GOT3 (cell line): ENCODE measurements around the gene FPR2.
"Not testable (repeated sequence)": the region's sequence is repeated elsewhere in the genome, so short reads cannot be mapped to it uniquely, and the experiment has no call there.

Experiments used
- DNase-seq: peaks from one replicate; lab custom pipeline; 2025; ENCODE audit warnings: mixed read lengths; lab: John Stamatoyannopoulos, UW

Gene FPR2

DNA sequence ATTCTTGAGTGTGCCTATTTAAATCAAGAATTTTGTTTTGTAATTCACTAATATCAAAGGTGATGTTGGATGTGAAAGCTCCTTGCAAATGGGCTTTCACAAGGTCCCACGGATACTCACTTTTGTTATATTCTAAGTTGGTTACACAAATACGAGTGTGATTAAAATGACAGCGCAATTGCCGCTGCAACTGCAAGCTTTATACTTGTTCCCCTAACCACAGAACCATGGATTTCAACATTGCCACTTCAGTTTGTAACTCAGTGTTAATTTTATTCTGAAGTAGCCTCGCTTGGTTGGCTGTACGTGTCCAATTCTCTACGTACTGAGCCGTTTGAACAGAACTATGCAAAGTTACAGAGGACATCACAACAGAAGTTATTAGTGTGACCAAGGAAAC is 44.4 kb downstream of the FPR2 start:
- DNase-seq: not testable (repeated sequence)

DNA sequence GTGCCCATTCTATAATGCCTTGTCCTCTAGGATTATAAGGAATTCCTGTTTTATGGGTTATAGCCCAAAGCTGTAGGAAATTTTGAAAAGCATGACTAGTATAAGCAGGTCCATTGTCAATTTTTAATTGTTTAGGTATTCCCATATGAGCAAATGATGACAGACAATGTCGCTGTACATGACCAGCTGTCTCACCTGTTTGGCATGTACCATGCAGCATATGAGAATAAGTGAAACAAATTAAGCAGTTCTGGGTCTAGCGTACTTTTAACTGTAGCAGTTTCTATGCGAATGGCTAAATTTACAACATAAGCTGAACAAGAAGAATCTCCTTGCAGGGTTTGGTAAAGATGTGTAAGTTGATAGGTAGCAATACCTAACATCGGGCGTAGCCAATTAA is 45.6 kb downstream of the FPR2 start:
- not testable (repeated sequence) for DNase-seq

DNA sequence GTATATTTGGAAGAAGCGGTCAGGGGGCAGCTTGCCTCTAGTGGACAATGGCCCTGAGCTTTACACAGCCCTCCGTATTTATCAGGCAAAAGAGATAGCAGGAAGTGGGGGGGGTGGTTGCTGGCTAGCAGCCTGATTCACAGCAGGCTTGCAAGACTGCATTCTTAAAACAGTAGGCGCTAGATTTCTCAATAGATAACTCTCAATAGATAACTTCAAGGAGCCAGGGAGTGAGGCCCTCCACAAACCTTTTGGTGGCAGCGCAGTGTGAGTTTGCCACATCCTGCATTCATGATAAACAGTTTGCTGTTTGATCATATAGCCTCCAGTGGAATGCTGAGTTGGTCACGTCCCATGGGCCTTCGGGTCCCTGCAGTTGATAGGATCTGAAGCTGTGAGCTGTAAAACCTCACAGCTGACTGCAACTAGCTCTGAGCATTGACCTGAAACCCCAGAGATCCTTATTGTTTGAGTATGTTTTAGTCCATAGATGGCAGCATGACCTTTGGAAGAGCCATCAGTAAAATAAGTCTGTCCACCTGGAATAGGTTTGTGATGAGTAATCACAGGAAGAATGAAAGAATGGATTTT is 46.2 kb downstream of the FPR2 start:
- DNase-seq: no peak

DNA sequence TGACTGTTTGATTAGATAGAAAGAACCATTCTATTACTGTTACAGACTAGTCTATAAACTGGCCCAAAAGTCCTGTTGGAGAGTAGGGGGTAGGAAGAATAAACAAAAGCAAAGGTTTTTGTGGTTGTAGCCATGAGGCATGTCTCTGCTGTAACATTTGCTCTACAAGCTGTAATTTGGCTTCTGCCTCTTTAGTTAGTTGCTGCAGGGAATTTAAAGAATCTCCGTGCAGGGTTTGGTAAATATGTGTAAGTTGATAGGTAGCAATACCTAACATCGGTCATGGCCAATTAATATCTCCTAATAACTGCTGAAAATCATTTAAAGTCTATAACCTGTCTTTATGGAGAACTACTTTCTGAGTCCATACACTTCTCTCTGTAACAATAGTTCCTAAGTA is 46.9 kb downstream of the FPR2 start:
- DNase-seq: no peak

DNA sequence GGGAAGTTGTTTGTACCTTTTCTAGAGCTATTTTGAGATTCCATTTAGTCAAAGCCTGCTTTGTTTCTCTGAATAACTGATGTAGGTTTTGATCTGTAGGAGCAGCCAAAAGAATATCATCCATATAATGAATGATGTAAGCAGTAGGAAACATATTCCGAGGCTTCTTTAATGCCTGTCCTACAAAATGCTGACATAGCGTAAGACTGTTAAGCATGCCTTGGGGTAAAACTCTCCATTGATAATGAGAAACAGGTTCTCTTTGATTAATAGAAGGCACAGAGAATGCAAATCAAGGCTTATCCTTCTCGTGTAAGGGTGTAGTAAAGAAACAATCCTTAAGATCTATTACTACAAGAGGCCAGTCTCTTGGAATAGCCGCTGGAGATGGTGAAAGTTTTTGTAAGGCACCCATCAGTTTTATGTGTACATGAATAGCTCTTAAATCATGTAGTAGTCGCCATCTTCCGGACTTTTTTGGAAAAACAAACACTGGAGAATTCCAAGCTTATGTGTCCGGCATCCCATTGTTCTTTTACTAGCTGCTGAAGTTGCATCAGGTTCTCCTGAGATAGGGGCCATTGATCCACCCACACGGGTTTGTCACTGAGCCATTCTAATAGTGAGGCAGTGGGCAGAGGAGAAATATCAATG is 47.5 kb downstream of the FPR2 start:
- DNase-seq: no peak

DNA sequence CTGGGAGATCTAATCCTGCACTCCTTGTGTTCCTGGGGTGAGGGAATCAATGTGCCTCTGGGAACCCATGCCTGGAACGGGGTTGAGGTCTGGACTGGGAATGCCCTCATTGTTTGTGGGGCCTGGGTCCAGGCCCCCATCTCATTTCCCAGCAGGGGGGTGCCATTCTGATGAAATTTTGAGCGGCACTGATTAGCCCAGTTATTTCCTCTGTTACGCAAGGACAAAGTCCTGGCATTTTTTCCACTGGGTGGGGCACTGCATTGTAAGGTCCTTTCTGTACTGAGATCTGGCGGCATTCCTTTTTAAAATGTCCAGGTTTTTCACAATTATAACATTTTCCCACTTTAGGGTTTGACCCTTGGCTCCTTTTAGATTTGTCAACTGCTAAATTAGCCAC is 48.8 kb downstream of the FPR2 start:
- no peak for DNase-seq

DNA sequence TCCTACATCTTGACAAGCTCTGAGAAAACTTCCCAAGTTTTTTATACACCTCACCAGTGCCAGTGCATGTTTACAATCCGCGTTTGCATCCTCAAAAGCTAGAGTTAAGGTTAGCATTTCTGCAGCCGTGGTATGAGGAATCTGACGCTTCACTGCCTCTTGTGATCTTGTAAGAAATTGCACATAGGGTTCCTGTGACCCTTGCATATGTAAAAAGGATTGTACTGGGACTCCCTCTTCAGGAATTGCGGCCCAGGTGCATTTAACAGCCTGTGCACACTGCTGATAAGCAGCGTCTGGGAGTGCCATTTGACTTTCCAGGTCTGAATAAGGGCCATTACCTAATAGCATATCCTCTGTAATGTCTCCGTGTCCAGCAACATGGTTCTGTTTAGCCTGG is 49.2 kb downstream of the FPR2 start:
- no peak for DNase-seq

DNA sequence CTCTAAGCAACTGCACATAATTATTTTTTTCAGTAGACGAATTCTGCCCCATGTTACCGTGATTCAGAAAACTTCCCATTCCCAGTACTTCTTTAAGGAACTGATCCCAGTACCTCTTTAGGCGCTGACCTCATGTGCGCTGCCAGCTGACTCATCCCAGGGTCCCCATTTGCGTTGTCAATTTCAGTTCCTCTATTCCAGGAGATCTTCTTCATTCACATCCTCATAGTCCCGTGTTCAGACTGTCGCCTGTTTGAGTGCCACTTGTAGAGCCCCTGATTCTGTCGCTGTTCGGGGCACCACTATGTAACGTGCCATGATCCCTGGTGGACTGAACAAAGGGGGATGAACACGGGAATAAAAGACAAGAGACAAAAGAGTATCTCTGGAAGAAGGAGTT is 50.4 kb downstream of the FPR2 start:
- no peak for DNase-seq

DNA sequence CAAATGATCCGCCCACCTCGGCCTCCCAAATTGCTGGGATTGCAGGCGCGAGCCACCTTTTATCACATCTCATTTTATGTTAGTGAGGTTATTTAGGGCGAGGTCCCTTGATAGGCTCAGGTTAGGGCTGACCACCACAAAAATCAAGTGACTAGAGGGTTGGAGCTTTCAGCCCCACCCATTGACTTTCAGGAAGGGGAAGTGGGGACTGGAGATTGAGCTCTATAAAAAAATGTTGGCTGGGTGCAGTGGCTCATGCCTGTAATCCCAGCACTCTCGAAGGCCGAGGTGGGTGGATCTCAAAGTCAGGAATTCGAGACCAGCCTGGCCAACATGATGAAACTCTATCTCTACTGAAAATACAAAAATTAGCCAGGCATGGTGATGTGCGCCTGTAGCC is 54.1 kb downstream of the FPR2 start:
- DNase-seq: no peak

DNA sequence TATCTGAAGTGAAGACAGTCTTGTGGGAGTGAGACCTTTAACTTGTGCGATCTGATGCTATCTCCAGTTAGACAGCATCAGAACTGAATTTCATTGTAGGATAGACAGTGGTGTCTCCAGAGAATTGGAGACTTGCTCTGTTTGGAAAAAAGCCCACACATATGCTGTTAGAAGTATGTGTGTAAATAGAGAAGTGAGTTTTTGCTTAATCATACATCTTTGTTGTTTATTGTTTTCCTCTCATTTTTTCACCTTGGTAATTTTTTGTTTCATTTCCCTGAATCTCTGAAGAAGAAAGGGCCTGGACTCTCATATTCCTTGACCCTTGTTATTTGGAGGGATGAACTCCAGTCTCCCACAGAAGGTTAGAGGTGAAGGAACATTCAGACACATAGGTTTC is 55.7 kb downstream of the FPR2 start:
- no peak for DNase-seq

DNA sequence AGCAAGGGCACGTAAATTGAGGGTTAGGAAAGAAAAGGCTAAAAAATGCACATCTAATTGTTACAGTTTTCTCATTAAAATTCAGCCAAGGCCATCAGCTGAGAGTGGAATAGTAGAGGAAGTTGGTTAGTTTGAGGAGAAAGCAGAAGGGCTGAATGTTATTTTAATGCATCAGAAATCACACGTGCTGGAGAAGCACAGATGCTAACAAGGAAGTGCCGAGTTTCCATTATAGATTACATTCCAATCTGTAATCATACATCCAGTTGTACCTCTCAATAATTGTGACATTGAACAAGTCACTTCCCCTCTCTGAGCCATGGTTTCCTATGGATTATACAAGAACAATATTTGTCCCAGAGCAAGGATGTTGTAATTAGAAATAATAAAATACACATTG is 59.0 kb downstream of the FPR2 start:
- no peak for DNase-seq
